WTC11 (cell line): ENCODE measurements around the gene PDLIM5. TPM values are rescaled to one million over a fixed set of nuclear protein-coding genes. Genes with fewer than 3 reads are reported as not detected.
"Not testable (repeated sequence)": the region's sequence is repeated elsewhere in the genome, so short reads cannot be mapped to it uniquely, and the experiment has no call there.

Experiments
- ATAC-seq: fragments of 200-7000 bp; cut with Tn5 transposase; 2 replicates; pipeline ENCODE4 v1.10.0; 2021; ENCODE audit warnings: mild to moderate bottlenecking, moderate library complexity
- CTCF ChIA-PET: fragments of 300-600 bp; sonication (Branson Sonifier 250); formaldehyde crosslinking; loops from one replicate; lab custom pipeline; 2021; ENCODE audit warnings: antibody characterized with exemption; lab: Charles Lee
- POLR2A ChIA-PET: fragments of 350-600 bp; sonication (Branson Sonifier 250); formaldehyde crosslinking; loops from one replicate; lab custom pipeline; 2021; ENCODE audit warnings: antibody characterized with exemption; lab: Charles Lee
- DNase-seq: peaks from one replicate; pipeline ENCODE4 v3.0.0; 2021; ENCODE audit warnings: low spot score
- H3K27ac Mint-ChIP-seq: 2 replicates; pipeline ENCODE4 v1.8.0; 2021; ENCODE audit warnings: mixed read lengths
- H3K27me3 Mint-ChIP-seq: 2 replicates; pipeline ENCODE4 v1.8.0; 2021; ENCODE audit warnings: low read depth, mild to moderate bottlenecking, moderate library complexity, mixed read lengths
- H3K36me3 Mint-ChIP-seq: 2 replicates; pipeline ENCODE4 v1.8.0; 2021; ENCODE audit warnings: mixed read lengths
- H3K4me1 Mint-ChIP-seq: 2 replicates; pipeline ENCODE4 v1.8.0; 2022; ENCODE audit warnings: mixed read lengths
- H3K4me3 Mint-ChIP-seq: 2 replicates; pipeline ENCODE4 v1.8.0; 2021; ENCODE audit warnings: mild to moderate bottlenecking, moderate library complexity, mixed read lengths
- H3K9me3 Mint-ChIP-seq: 2 replicates; pipeline ENCODE4 v1.8.0; 2021; ENCODE audit warnings: mixed read lengths
- AFF4 ChIP-seq: sonication (generic); formaldehyde crosslinking; IDR thresholded peaks from 2 replicates; pipeline ENCODE4 v1.8.1; 2023; ENCODE audit warnings: mild to moderate bottlenecking, missing genetic modification reagents, borderline replicate concordance
- ATF1 ChIP-seq: sonication (generic); formaldehyde crosslinking; IDR thresholded peaks from 2 replicates; pipeline ENCODE4 v1.8.1; 2023; ENCODE audit warnings: mild to moderate bottlenecking, moderate library complexity, missing genetic modification reagents
- FOXJ3 ChIP-seq: sonication (generic); formaldehyde crosslinking; IDR thresholded peaks from 2 replicates; pipeline ENCODE4 v1.9.0; 2021; ENCODE audit warnings: missing genetic modification reagents, mild to moderate bottlenecking, borderline replicate concordance
- FOXK1 ChIP-seq: sonication (generic); formaldehyde crosslinking; IDR thresholded peaks from 2 replicates; pipeline ENCODE4 v1.8.0; 2022; ENCODE audit warnings: mild to moderate bottlenecking, moderate library complexity, missing genetic modification reagents
- HMGA2 ChIP-seq: fragments of 250-450 bp; sonication (Bioruptor Pico); IDR thresholded peaks from 2 replicates; pipeline ENCODE4 v1.4.0; 2021; ENCODE audit warnings: mild to moderate bottlenecking, moderate library complexity
- JUN ChIP-seq: sonication (generic); formaldehyde crosslinking; IDR thresholded peaks from 2 replicates; pipeline ENCODE4 v1.8.0; 2023; ENCODE audit warnings: mild to moderate bottlenecking, missing genetic modification reagents
- KAT7 ChIP-seq: sonication (generic); formaldehyde crosslinking; IDR thresholded peaks from 2 replicates; pipeline ENCODE4 v1.8.1; 2023; ENCODE audit warnings: missing genetic modification reagents, mild to moderate bottlenecking, borderline replicate concordance
- NFATC4 ChIP-seq: fragments of 250-450 bp; sonication (Bioruptor Pico); IDR thresholded peaks from 2 replicates; pipeline ENCODE4 v1.9.0; 2021; ENCODE audit warnings: mild to moderate bottlenecking
- OVOL2 ChIP-seq: fragments of 250-450 bp; sonication (Bioruptor Pico); IDR thresholded peaks from 2 replicates; pipeline ENCODE4 v1.9.0; 2021; ENCODE audit warnings: mild to moderate bottlenecking, borderline replicate concordance
- PRDM15 ChIP-seq: sonication (generic); formaldehyde crosslinking; IDR thresholded peaks from 2 replicates; pipeline ENCODE4 v1.8.0; 2022; ENCODE audit warnings: missing genetic modification reagents
- PRRX2 ChIP-seq: fragments of 250-450 bp; sonication (Bioruptor Pico); IDR thresholded peaks from 2 replicates; pipeline ENCODE4 v1.8.0; 2021; ENCODE audit warnings: mild to moderate bottlenecking
- TEAD4 ChIP-seq: sonication (generic); formaldehyde crosslinking; IDR thresholded peaks from 2 replicates; pipeline ENCODE4 v1.8.0; 2022; ENCODE audit warnings: mild to moderate bottlenecking, missing genetic modification reagents
- USF2 ChIP-seq: sonication (generic); formaldehyde crosslinking; IDR thresholded peaks from 2 replicates; pipeline ENCODE4 v1.8.1; 2023; ENCODE audit warnings: mild to moderate bottlenecking, missing genetic modification reagents, moderate library complexity
- ZNF317 ChIP-seq: sonication (generic); formaldehyde crosslinking; IDR thresholded peaks from 2 replicates; pipeline ENCODE4 v1.8.1; 2023; ENCODE audit warnings: low read depth, mild to moderate bottlenecking, moderate library complexity, missing genetic modification reagents, borderline replicate concordance
- ZNF416 ChIP-seq: fragments of 250-450 bp; sonication (Bioruptor Pico); IDR thresholded peaks from 2 replicates; pipeline ENCODE4 v1.9.0; 2021; ENCODE audit warnings: mild to moderate bottlenecking, inconsistent platforms
- ZNF425 ChIP-seq: fragments of 250-450 bp; sonication (Bioruptor Pico); conservative IDR thresholded peaks from 2 replicates; pipeline ENCODE4 v1.9.0; 2021; ENCODE audit warnings: mild to moderate bottlenecking
- ZNF532 ChIP-seq: fragments of 250-450 bp; sonication (Bioruptor Pico); IDR thresholded peaks from 2 replicates; pipeline ENCODE4 v1.9.0; 2021; ENCODE audit warnings: mild to moderate bottlenecking, borderline replicate concordance
- ZNF671 ChIP-seq: fragments of 250-450 bp; sonication (Bioruptor Pico); IDR thresholded peaks from 2 replicates; pipeline ENCODE4 v1.8.0; 2021; ENCODE audit warnings: mild to moderate bottlenecking
- total RNA-seq: library from RNA; stranded (reverse); gene quantifications from 3 replicates; pipeline ENCODE4 v1.2.3, GENCODE V29; 2021

The PDLIM5 gene
- total RNA-seq, 1 experiment from 2014 or later = 51.5 TPM

- H3K4me3 Mint-ChIP-seq, H3K27ac Mint-ChIP-seq, ATAC-seq, POLR2A ChIA-PET, CTCF ChIA-PET, DNase-seq, H3K27me3 Mint-ChIP-seq, H3K4me1 Mint-ChIP-seq, H3K36me3 Mint-ChIP-seq: not testable (repeated sequence)
- peaks cover 15% of the 10 kb centered on the region for H3K9me3 Mint-ChIP-seq
Observed at GRCh38 chr4:94557632-94558031, 105.9 kb downstream of the PDLIM5 start.

- TF ChIP-seq OVOL2 = no peak
- no peak for TF ChIP-seq KAT7
- no peak for TF ChIP-seq ZNF532 (CRISPR knock-in tag)
- TF ChIP-seq USF2 = no peak
- no peak for TF ChIP-seq ATF1 (CRISPR knock-in tag)
- no peak for TF ChIP-seq PRRX2 (CRISPR knock-in tag)
- no peak for TF ChIP-seq JUN (CRISPR knock-in tag)
- TF ChIP-seq ZNF317 = no peak
- TF ChIP-seq TEAD4 (CRISPR knock-in tag) = no peak
- no peak for TF ChIP-seq HMGA2 (CRISPR knock-in tag)
- no peak for TF ChIP-seq ZNF671 (CRISPR knock-in tag)
- TF ChIP-seq FOXJ3 (CRISPR knock-in tag) = no peak
- no peak for TF ChIP-seq ZNF416
- no peak for TF ChIP-seq PRDM15 (CRISPR knock-in tag)
- no peak for TF ChIP-seq ZNF425
- no peak for TF ChIP-seq NFATC4 (CRISPR knock-in tag)
- no peak for TF ChIP-seq FOXK1
- TF ChIP-seq AFF4 (CRISPR knock-in tag) = no peak
- TF ChIP-seq, all 79 proteins: peak for 0
- POLR2A ChIA-PET = no interaction called here
- ATAC-seq (no peak), DNase-seq (no peak)
- Mint-ChIP-seq H3K27me3 (no peaks in the 10 kb centered on the region), H3K4me3 (no peak overlapping the region), H3K36me3 (no peaks in the 10 kb centered on the region), H3K4me1 (no peaks in the 10 kb centered on the region; the same call in 1 of the 2 replicates), H3K27ac (no peak overlapping the region), H3K9me3 (peaks cover 15% of the 10 kb centered on the region)
- CTCF ChIA-PET = no interaction called here
Observed at GRCh38 chr4:94558392-94558904, 106.7 kb downstream of the PDLIM5 start.
